ENCODE measurements around the gene XRCC4.

- no peak for TF ChIP-seq POLR2A (IDR thresholded peaks at IDR 0.05; ENCODE audit: low read depth, low read length)
- no peak for TF ChIP-seq SPI1 (IDR thresholded peaks at IDR 0.05; ENCODE audit: low read depth, low read length)
- no peak for TF ChIP-seq POLR2AphosphoS5 (IDR thresholded peaks at IDR 0.05; ENCODE audit: low read depth, low read length)
- TF ChIP-seq TAF1 (IDR thresholded peaks at IDR 0.05; ENCODE audit: low read depth, low read length) = no peak
- TF ChIP-seq POU2F2 (IDR thresholded peaks at IDR 0.05; ENCODE audit: low read depth, low read length) = no peak
- TF ChIP-seq PAX5 (IDR thresholded peaks at IDR 0.05; ENCODE audit: insufficient read depth, low read length, severe bottlenecking) = no peak
These were observed 30.5 kb downstream of the XRCC4 start for GRCh38 chr5:83107692-83108420.

Data from GM12891 (cell line).